ENCODE measurements around the gene PRKAG2. TPM values are rescaled to one million over a fixed set of nuclear protein-coding genes. Genes with fewer than 3 reads are reported as not detected.
"Not testable (repeated sequence)": the region's sequence is repeated elsewhere in the genome, so short reads cannot be mapped to it uniquely, and the experiment has no call there.

Gene PRKAG2
- total RNA-seq, 2 donors from 2014 or later, result 41.3 to 51.8 TPM

DNA sequence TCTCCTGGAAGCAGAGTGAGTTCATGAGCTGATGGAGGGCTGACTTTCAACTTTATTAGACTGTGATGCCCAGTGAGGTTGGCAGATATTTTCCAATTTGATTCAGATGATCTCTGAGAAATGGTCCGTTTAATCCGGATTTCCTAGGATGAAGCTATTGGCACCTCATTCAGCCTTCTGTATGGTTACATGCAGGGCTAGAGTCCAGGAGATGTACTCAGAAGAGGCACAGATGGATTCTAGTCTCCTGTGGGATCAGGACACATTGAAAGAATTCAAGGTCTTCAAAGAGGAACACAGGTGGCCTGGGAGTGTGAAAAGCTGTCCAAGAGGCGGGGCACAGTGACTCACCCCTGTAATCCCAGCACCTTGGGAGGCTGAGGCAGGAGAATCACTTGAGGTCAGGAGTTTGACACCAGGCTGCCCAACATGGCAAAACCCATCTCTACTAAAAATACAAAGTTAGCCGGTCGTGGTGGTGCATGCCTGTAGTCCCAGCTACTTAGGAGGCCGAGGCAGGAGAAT is 334.2 kb downstream of the PRKAG2 start:
- DNase-seq (no peak), ATAC-seq (no peak)
- Mint-ChIP-seq H3K36me3 (ENCODE audit: low read depth) (no peaks in the 10 kb centered on the region), H3K27me3 (peaks cover 33% of the 10 kb centered on the region), H3K4me1 (peaks cover 10% of the 10 kb centered on the region), H3K27ac (no peak overlapping the region), H3K4me3 (no peak overlapping the region)
- H3K9me3 ChIP-seq (ENCODE audit: control insufficient read depth, low read length, poor library complexity, severe bottlenecking), result peaks cover 2% of the 10 kb centered on the region

DNA sequence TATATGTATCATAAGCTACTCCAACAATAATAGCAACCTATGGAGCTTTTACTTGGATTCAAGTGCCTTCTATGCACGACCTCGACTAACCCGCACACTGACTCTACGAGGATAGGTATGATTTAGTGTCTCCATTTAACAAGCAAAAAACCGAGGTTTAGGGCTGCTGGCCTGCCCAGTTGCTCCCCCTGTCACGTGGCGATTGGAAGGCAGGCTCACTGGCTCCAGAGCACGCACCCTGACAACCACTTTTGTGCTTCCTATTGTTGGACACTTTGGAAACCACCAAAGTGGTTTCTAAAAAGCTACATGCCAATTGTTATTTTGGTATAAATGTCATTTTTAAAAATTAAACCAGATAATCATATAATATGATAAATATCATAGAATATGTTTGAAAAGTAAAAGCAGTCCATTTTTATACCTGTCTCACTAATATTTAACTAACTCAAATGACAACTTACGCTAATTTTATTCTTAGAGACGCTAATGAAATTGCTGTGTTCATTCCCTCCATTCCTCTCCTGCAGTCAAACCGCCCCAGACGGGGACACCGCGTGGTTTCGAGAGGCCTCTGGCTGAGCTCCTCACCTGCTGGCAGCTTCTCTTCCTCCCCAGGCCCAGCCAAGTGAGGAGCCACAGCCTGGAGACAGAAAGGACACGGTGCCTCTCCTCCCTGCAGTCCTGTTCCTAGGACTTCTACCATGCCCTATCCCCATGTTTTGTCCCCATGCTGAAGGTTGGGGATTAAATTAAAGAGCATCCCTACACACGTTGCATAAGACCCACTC is 335.0 kb downstream of the PRKAG2 start:
- Mint-ChIP-seq H3K4me3 (no peak overlapping the region), H3K27me3 (peaks cover 37% of the 10 kb centered on the region), H3K36me3 (ENCODE audit: low read depth) (no peaks in the 10 kb centered on the region), H3K27ac (no peak overlapping the region), H3K4me1 (peaks cover 8% of the 10 kb centered on the region)
- ATAC-seq (no peak), DNase-seq (no peak)
- H3K9me3 ChIP-seq (ENCODE audit: control insufficient read depth, low read length, poor library complexity, severe bottlenecking), result peaks cover 2% of the 10 kb centered on the region

DNA sequence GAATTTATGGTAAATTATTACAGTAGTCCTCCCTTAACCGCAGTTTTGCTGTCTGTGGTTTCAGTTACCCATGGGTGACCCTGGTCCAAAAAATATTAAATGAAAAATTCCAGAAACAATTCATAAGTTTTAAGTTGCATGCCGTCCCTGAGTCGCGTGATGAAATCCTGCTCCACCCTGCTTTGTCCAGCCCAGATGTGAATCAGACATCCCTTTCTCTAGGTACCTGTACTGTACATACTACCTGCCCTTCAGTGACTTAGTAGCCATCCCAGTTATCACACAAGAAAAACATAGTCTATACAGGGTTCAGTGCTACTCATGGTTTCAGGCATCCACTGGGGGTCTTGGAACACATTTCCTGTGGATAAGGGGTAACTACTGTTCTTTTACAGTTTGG is 336.8 kb downstream of the PRKAG2 start:
- H3K9me3 ChIP-seq (ENCODE audit: control insufficient read depth, low read length, poor library complexity, severe bottlenecking), result peaks cover 2% of the 10 kb centered on the region
- no peak for DNase-seq
- Mint-ChIP-seq H3K27me3 (peaks cover 31% of the 10 kb centered on the region), H3K4me3 (no peak overlapping the region), H3K4me1 (peaks cover 8% of the 10 kb centered on the region), H3K36me3 (ENCODE audit: low read depth) (no peaks in the 10 kb centered on the region), H3K27ac (no peak overlapping the region)
- ATAC-seq, result no peak

DNA sequence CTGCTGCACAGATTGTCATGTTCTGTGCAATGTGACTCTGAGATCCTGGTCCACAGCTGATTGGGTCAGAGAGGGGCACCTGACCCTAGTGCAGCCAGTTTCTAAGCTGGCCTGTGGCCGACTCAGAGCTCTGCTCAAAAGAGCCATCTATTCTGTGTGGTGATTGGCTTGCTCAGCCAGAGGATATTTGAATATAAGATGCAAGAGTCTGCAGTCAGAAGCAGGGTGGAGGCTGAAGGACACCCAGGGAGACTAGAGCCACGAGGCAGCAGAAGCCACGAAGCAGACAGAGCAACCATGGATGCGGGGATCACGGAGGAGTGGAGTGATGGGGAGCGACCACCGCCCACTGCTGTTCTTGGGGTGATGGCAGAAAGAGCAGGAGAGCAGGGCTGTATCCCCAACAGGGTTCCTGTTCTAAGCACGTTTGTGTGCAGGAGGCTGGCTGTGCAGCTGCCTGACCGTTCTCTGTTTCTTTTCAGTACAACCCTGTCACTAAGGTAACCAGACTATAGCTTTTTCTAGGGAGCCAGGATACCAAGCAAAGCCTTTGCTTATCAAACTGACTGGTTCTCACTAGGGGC is 337.7 kb downstream of the PRKAG2 start:
- H3K27ac Mint-ChIP-seq, result no peak overlapping the region
- peaks cover 31% of the 10 kb centered on the region for H3K27me3 Mint-ChIP-seq
- ATAC-seq (no peak), DNase-seq (no peak)
- no peaks in the 10 kb centered on the region for H3K36me3 Mint-ChIP-seq (ENCODE audit: low read depth)
- H3K4me1 Mint-ChIP-seq, result peaks cover 8% of the 10 kb centered on the region
- no peak overlapping the region for H3K4me3 Mint-ChIP-seq
- H3K9me3 ChIP-seq (ENCODE audit: control insufficient read depth, low read length, poor library complexity, severe bottlenecking), result peaks cover 2% of the 10 kb centered on the region

DNA sequence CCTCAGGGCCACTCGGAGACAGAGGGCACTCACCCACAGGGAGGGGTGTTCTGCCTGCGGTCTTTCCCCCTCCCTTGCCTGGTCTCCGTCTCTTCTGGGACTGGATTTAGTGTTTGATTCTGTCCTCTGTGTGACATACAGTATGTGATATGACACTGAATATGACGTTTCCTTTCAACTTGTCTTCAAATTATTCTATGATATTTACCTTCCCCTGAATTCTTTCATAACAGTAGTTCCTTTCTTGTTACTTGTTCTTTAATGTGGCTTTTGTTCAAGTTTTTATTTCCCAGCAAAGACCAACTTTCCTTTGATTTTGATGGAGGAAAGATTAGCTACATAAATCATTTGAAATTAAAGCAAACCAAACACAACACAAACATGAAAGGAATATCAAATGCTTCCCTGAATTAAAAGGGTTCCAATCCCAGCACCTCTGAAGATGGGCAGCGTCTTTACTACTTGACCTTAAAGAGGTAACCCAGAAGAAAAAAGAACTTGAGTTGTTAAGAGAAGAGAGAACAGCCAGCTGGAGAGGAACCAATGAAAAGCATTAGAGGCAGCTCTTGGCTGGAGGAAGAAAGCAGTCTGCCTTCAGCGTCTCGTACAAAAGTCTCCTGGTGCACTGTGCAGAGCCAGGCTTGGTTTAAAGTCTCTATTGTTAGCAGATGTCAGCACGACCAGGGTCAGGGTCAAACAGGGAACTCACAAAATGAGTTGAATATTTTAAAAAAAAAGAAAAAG is 338.9 kb downstream of the PRKAG2 start:
- peaks cover 2% of the 10 kb centered on the region for H3K9me3 ChIP-seq (ENCODE audit: control insufficient read depth, low read length, poor library complexity, severe bottlenecking)
- Mint-ChIP-seq H3K4me3 (no peak overlapping the region), H3K36me3 (ENCODE audit: low read depth) (no peaks in the 10 kb centered on the region), H3K27me3 (peaks cover 31% of the 10 kb centered on the region), H3K27ac (peak overlapping the region; percentile 27), H3K4me1 (peaks cover 8% of the 10 kb centered on the region)
- DNase-seq, result no peak
- no peak for ATAC-seq

DNA sequence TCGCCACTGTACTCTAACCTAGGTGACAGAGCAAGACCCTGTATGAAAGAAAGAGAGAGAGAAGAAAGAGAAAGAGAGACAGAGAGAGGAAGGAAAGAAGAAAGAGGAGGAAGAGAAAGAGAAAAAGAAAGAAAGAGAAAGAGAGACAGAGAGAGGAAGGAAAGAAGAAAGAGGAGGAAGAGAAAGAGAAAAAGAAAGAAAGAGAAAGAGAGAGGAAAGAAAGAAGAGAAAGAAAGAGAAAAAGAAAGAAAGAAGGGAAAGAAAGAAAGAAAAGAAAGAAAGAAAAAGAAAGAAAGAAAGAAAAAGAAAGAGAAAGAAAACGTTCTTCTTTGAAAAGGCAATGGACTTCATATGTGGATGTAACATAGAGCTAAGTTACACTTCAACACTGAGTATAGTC is 340.7 kb downstream of the PRKAG2 start:
- H3K4me3 Mint-ChIP-seq; H3K27ac Mint-ChIP-seq; H3K36me3 Mint-ChIP-seq (ENCODE audit: low read depth); DNase-seq; H3K9me3 ChIP-seq (ENCODE audit: control insufficient read depth, low read length, poor library complexity, severe bottlenecking); H3K4me1 Mint-ChIP-seq; ATAC-seq: not testable (repeated sequence)
- peaks cover 21% of the 10 kb centered on the region for H3K27me3 Mint-ChIP-seq

DNA sequence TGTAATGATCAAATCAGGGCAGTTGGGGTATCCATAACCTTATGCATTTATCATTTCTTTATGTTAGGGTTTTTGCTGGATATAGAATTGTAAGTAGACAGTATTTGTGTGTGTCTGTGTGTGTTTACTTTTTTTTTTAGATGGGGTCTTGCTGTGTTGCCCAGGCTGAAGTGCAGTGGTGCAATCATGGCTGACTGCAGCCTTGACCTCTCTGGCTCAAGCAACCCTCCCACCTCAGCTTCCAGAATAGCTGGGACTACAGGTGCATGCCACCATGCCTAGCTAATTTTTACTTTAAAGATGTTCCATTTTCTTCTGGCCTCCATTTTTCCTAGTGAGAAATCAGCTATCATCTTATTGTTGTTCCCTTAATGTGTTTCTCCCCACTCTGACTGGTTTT is 347.1 kb downstream of the PRKAG2 start:
- DNase-seq, result no peak
- H3K27me3 Mint-ChIP-seq, result no peaks in the 10 kb centered on the region
- no peaks in the 10 kb centered on the region for H3K4me1 Mint-ChIP-seq
- ATAC-seq, result no peak
- H3K9me3 ChIP-seq (ENCODE audit: control insufficient read depth, low read length, poor library complexity, severe bottlenecking), result no peaks in the 10 kb centered on the region
- H3K27ac Mint-ChIP-seq, result no peak overlapping the region
- H3K4me3 Mint-ChIP-seq, result no peak overlapping the region
- H3K36me3 Mint-ChIP-seq (ENCODE audit: low read depth), result no peaks in the 10 kb centered on the region

DNA sequence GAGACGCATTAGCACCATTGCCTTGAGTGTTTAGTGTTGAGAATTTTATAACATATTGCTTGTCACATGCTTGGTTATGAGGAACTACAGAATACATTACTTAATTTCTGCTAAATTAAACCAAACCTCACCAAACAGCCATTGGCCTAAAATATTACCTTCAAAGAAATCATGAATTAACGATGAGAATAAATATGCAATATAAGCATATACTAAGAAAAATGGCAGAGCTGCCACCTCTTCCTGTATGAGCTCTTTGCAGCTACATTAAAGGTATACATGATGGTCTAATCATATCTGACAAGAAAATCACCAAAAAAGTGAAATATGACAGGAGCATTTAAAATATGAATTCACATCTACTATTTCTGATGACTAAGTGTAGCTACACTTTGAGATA is 352.1 kb downstream of the PRKAG2 start:
- Mint-ChIP-seq H3K4me1 (peaks cover 3% of the 10 kb centered on the region), H3K27me3 (no peaks in the 10 kb centered on the region), H3K27ac (no peak overlapping the region), H3K36me3 (ENCODE audit: low read depth) (no peaks in the 10 kb centered on the region), H3K4me3 (no peak overlapping the region)
- H3K9me3 ChIP-seq (ENCODE audit: control insufficient read depth, low read length, poor library complexity, severe bottlenecking), result no peaks in the 10 kb centered on the region
- DNase-seq (no peak), ATAC-seq (no peak)

DNA sequence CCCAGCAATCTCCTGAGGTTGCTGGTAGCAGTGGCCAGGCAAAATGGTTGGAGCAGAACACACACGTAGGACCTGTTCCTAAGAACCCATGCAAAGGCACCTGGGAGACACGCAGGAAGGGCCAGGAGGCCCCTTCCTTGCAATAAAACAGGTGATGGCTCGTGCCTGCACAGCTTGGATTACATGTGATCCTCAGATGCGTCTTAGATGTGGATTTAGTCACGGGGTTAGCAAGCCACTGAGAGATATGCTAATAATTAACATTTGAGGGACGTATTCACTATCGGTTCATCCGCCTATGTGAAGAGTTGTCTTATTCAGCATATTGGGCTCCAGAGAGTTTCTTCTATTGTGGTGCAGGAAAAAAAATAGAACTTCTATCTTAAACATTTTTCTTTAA is 352.6 kb downstream of the PRKAG2 start:
- Mint-ChIP-seq H3K27me3 (no peaks in the 10 kb centered on the region), H3K27ac (no peak overlapping the region)

DNA sequence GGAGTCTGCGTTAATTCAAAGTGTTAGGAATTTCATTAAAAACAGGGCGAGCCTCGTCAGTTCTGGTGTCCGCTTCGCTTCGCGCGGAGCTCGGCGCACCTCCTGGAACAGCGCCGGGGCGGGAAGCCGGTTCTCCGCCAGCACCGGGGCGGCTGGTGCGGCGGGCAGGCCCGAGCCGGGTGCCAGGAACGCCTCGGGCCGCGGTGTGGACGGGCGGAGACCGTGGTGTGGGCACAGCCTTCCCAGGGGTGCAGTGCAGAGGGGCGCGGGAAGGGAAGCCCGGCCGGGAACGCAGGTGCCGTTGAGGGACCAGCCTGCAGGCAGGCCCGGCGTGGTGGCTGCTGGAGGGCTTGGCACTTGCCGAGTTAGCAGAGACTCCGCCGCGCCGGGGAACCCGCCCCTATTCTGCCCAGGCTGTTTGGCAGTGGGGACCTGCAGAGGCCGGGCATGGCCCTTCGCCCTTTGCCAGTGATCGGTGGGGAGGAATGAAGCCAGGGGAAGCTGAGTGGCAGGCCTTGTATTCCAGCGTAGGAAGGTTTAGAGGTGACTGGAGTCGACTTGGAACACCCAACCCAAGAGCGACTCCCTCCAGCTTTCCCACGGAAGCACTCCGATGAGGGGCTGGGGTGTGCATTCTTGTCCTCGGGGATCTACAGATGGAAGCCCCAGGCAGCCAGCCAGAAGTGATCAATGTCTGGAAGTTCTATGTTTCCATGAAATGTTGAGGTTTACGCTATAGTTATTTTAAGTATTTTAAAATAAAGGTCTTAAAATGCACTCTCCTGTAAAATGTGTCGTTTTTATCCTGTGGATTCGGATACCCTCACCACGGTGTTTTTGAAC is 356.3 kb downstream of the PRKAG2 start:
- DNase-seq, result peak; percentile 19 to 35 (median 20)
- Mint-ChIP-seq H3K27ac (peak overlapping the region; percentile 95), H3K36me3 (ENCODE audit: low read depth) (no peaks in the 10 kb centered on the region), H3K4me1 (peaks cover 29% of the 10 kb centered on the region), H3K4me3 (peak overlapping the region; percentile 97), H3K27me3 (no peaks in the 10 kb centered on the region)
- ATAC-seq, result no peak
- H3K9me3 ChIP-seq (ENCODE audit: control insufficient read depth, low read length, poor library complexity, severe bottlenecking), result no peaks in the 10 kb centered on the region

More for the DNA sequence above, 352.6 kb downstream of the PRKAG2 start:
- peaks cover 3% of the 10 kb centered on the region for H3K4me1 Mint-ChIP-seq
- no peak overlapping the region for H3K4me3 Mint-ChIP-seq
- H3K9me3 ChIP-seq (ENCODE audit: control insufficient read depth, low read length, poor library complexity, severe bottlenecking), result no peaks in the 10 kb centered on the region
- DNase-seq (no peak), ATAC-seq (no peak)
- no peaks in the 10 kb centered on the region for H3K36me3 Mint-ChIP-seq (ENCODE audit: low read depth)

DNA sequence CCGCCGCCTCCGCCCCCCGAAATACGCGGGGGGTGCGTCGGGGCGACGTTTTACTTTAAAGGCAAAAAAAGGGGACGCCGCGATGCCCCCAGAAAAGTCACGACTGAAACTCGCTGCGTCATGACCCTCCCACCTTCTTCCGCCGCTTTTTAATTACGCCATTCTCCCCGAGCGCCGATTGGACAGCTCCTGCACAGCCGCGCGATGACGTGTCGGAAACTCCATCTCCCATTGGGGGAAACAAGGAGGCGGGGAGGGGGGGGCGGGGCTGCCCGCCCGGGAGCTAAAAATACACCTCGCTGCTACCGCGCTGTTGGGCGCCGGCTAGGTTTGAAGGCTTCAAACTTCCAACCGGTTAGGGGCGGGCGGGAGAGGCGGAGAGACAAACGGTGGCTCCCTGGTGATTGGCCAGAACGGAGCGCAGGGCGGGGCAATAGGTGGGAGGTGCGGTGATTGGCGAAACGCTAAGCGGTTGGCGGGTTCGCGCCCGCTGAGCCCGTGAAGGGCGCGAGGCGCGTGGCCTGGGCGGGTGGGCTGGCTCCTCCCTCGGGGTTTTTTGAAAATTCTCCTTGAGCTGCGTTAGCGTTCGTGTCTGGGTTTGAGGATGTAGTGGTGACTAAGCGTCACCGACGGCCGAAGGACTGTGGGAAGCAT is 357.0 kb downstream of the PRKAG2 start, which contains the start of gene RHEB:
RHEB (minus strand) TSS at position 131 of the 654 bp plus-strand sequence. CDS start 384 bp downstream, outside the sequence.
- no peaks in the 10 kb centered on the region for H3K36me3 Mint-ChIP-seq (ENCODE audit: low read depth)
- no peaks in the 10 kb centered on the region for H3K9me3 ChIP-seq (ENCODE audit: control insufficient read depth, low read length, poor library complexity, severe bottlenecking)
- peak within 1 kb of the TSS; percentile 97 for H3K4me3 Mint-ChIP-seq
- DNase-seq, result peak; percentile 92 to 98 (median 97)
- H3K27ac Mint-ChIP-seq, result peak within 1 kb of the TSS; percentile 95
- peak; percentile 87 for ATAC-seq
- H3K4me1 Mint-ChIP-seq, result peaks cover 37% of the 10 kb centered on the region
- no peaks in the 10 kb centered on the region for H3K27me3 Mint-ChIP-seq

All from T-helper 17 cell (primary cell).